ENCODE data around the gene PITX1. TPM values are rescaled to one million over a fixed set of nuclear protein-coding genes. Genes with fewer than 3 reads are reported as not detected.

The PITX1 gene
- total and polyA plus RNA-seq, 2 donors, result 0.05 to 0.46 TPM

GRCh38 chr5:135034236-135034962 lies 371 bp upstream of the PITX1 start:
- WGBS, result 4% methylated on average over 61 of the region's 65 CpGs
- H3K36me3 ChIP-seq (ENCODE audit: control insufficient read depth in 2 of 2, insufficient read depth in 2 of 2, low read length in 1 of 2), result no peaks in the 10 kb centered on the region
- DNase-seq (ENCODE audit: low read depth in 6 of 9, low spot score in 9 of 9), result peak in 3 of 9 donors; percentile 9 to 28 (median 21)
- peak overlapping the region in 1 of 2 donors; percentile 45 for H3K4me3 ChIP-seq (ENCODE audit: low read length in 2 of 2)
- peaks cover 0 to 5% of the 10 kb centered on the region in 2 donors for H3K9me3 ChIP-seq (ENCODE audit: control insufficient read depth in 2 of 2, insufficient read depth in 1 of 2, low read length in 1 of 2)
- H3K4me1 ChIP-seq (ENCODE audit: control insufficient read depth in 2 of 2, insufficient read depth in 2 of 2, low read length in 2 of 2), result peaks cover 6 to 9% of the 10 kb centered on the region in 2 donors
- H3K27me3 ChIP-seq (ENCODE audit: control insufficient read depth in 2 of 2, insufficient read depth in 1 of 2, low read length in 1 of 2), result peaks cover 92 to 97% of the 10 kb centered on the region in 2 donors
- no peak overlapping the region for H3K27ac ChIP-seq (ENCODE audit: low read depth in 1 of 2, low read length in 1 of 2)

GRCh38 chr5:135032999-135033861 lies 798 bp downstream of the PITX1 start:
- Histone ChIP-seq H3K9me3 (ENCODE audit: control insufficient read depth in 2 of 2, insufficient read depth in 1 of 2, low read length in 1 of 2) (peaks cover 0 to 9% of the 10 kb centered on the region in 2 donors), H3K27ac (ENCODE audit: low read depth in 1 of 2, low read length in 1 of 2) (no peak overlapping the region), H3K36me3 (ENCODE audit: control insufficient read depth in 2 of 2, insufficient read depth in 2 of 2, low read length in 1 of 2) (no peaks in the 10 kb centered on the region), H3K4me3 (ENCODE audit: low read length in 2 of 2) (peak overlapping the region in 1 of 2 donors; percentile 45), H3K27me3 (ENCODE audit: control insufficient read depth in 2 of 2, insufficient read depth in 1 of 2, low read length in 1 of 2) (peaks cover 91 to 97% of the 10 kb centered on the region in 2 donors), H3K4me1 (ENCODE audit: control insufficient read depth in 2 of 2, insufficient read depth in 2 of 2, low read length in 2 of 2) (peaks cover 6% of the 10 kb centered on the region in 2 donors)
- WGBS, result 3% methylated on average over 89 of the region's 89 CpGs
- peak in 1 of 9 donors; percentile 30 for DNase-seq (ENCODE audit: low read depth in 6 of 9, low spot score in 9 of 9)

GRCh38 chr5:135032695-135032998 lies 1.4 kb downstream of the PITX1 start:
- Histone ChIP-seq H3K27me3 (ENCODE audit: control insufficient read depth in 2 of 2, insufficient read depth in 1 of 2, low read length in 1 of 2) (peaks cover 91 to 97% of the 10 kb centered on the region in 2 donors), H3K36me3 (ENCODE audit: control insufficient read depth in 2 of 2, insufficient read depth in 2 of 2, low read length in 1 of 2) (no peaks in the 10 kb centered on the region), H3K4me1 (ENCODE audit: control insufficient read depth in 2 of 2, insufficient read depth in 2 of 2, low read length in 2 of 2) (peaks cover 6% of the 10 kb centered on the region in 2 donors), H3K4me3 (ENCODE audit: low read length in 2 of 2) (peak overlapping the region in 1 of 2 donors; percentile 45), H3K9me3 (ENCODE audit: control insufficient read depth in 2 of 2, insufficient read depth in 1 of 2, low read length in 1 of 2) (peaks cover 0 to 7% of the 10 kb centered on the region in 2 donors), H3K27ac (ENCODE audit: low read depth in 1 of 2, low read length in 1 of 2) (no peak overlapping the region)
- 5% methylated on average over 18 of the region's 18 CpGs for WGBS
- DNase-seq (ENCODE audit: low read depth in 6 of 9, low spot score in 9 of 9), result no peak

GRCh38 chr5:135031813-135032694 lies 2.0 kb downstream of the PITX1 start:
- Histone ChIP-seq H3K4me1 (ENCODE audit: control insufficient read depth in 2 of 2, insufficient read depth in 2 of 2, low read length in 2 of 2) (peaks cover 6% of the 10 kb centered on the region in 2 donors), H3K27me3 (ENCODE audit: control insufficient read depth in 2 of 2, insufficient read depth in 1 of 2, low read length in 1 of 2) (peaks cover 90 to 97% of the 10 kb centered on the region in 2 donors), H3K9me3 (ENCODE audit: control insufficient read depth in 2 of 2, insufficient read depth in 1 of 2, low read length in 1 of 2) (peaks cover 0 to 7% of the 10 kb centered on the region in 2 donors), H3K4me3 (ENCODE audit: low read length in 2 of 2) (no peak overlapping the region), H3K27ac (ENCODE audit: low read depth in 1 of 2, low read length in 1 of 2) (no peak overlapping the region), H3K36me3 (ENCODE audit: control insufficient read depth in 2 of 2, insufficient read depth in 2 of 2, low read length in 1 of 2) (no peaks in the 10 kb centered on the region)
- WGBS, result 15% methylated on average over 15 of the region's 15 CpGs
- DNase-seq (ENCODE audit: low read depth in 6 of 9, low spot score in 9 of 9), result no peak

GRCh38 chr5:135030956-135031812 lies 2.8 kb downstream of the PITX1 start:
- Histone ChIP-seq H3K36me3 (ENCODE audit: control insufficient read depth in 2 of 2, insufficient read depth in 2 of 2, low read length in 1 of 2) (no peaks in the 10 kb centered on the region), H3K27me3 (ENCODE audit: control insufficient read depth in 2 of 2, insufficient read depth in 1 of 2, low read length in 1 of 2) (peaks cover 90 to 97% of the 10 kb centered on the region in 2 donors), H3K27ac (ENCODE audit: low read depth in 1 of 2, low read length in 1 of 2) (no peak overlapping the region), H3K9me3 (ENCODE audit: control insufficient read depth in 2 of 2, insufficient read depth in 1 of 2, low read length in 1 of 2) (peaks cover 0 to 7% of the 10 kb centered on the region in 2 donors), H3K4me1 (ENCODE audit: control insufficient read depth in 2 of 2, insufficient read depth in 2 of 2, low read length in 2 of 2) (peaks cover 6% of the 10 kb centered on the region in 2 donors), H3K4me3 (ENCODE audit: low read length in 2 of 2) (peak overlapping the region in 1 of 2 donors; percentile 0)
- no peak for DNase-seq (ENCODE audit: low read depth in 6 of 9, low spot score in 9 of 9)
- WGBS, result 6% methylated on average over 57 of the region's 57 CpGs

GRCh38 chr5:135030123-135030955 lies 3.7 kb downstream of the PITX1 start:
- no peaks in the 10 kb centered on the region for H3K36me3 ChIP-seq (ENCODE audit: control insufficient read depth in 2 of 2, insufficient read depth in 2 of 2, low read length in 1 of 2)
- peak overlapping the region in 1 of 2 donors; percentile 0 for H3K4me3 ChIP-seq (ENCODE audit: low read length in 2 of 2)
- DNase-seq (ENCODE audit: low read depth in 6 of 9, low spot score in 9 of 9), result no peak
- peaks cover 90 to 97% of the 10 kb centered on the region in 2 donors for H3K27me3 ChIP-seq (ENCODE audit: control insufficient read depth in 2 of 2, insufficient read depth in 1 of 2, low read length in 1 of 2)
- peaks cover 0 to 7% of the 10 kb centered on the region in 2 donors for H3K9me3 ChIP-seq (ENCODE audit: control insufficient read depth in 2 of 2, insufficient read depth in 1 of 2, low read length in 1 of 2)
- H3K4me1 ChIP-seq (ENCODE audit: control insufficient read depth in 2 of 2, insufficient read depth in 2 of 2, low read length in 2 of 2), result peaks cover 6% of the 10 kb centered on the region in 2 donors
- WGBS, result 10% methylated on average over 13 of the region's 13 CpGs
- H3K27ac ChIP-seq (ENCODE audit: low read depth in 1 of 2, low read length in 1 of 2), result no peak overlapping the region

- 14% methylated on average over 15 of the region's 15 CpGs for WGBS
- DNase-seq (ENCODE audit: low read depth in 6 of 9, low spot score in 9 of 9), result no peak
- H3K27ac ChIP-seq (ENCODE audit: low read depth in 1 of 2, low read length in 1 of 2), result no peak overlapping the region
These were observed 4.4 kb downstream of the PITX1 start for GRCh38 chr5:135029477-135030122.

More at GRCh38 chr5:135029477-135030122, 4.4 kb downstream of the PITX1 start:
- Histone ChIP-seq H3K4me1 (ENCODE audit: control insufficient read depth in 2 of 2, insufficient read depth in 2 of 2, low read length in 2 of 2) (peaks cover 6% of the 10 kb centered on the region in 2 donors), H3K9me3 (ENCODE audit: control insufficient read depth in 2 of 2, insufficient read depth in 1 of 2, low read length in 1 of 2) (peaks cover 0 to 7% of the 10 kb centered on the region in 2 donors), H3K4me3 (ENCODE audit: low read length in 2 of 2) (no peak overlapping the region), H3K27me3 (ENCODE audit: control insufficient read depth in 2 of 2, insufficient read depth in 1 of 2, low read length in 1 of 2) (peaks cover 90 to 97% of the 10 kb centered on the region in 2 donors), H3K36me3 (ENCODE audit: control insufficient read depth in 2 of 2, insufficient read depth in 2 of 2, low read length in 1 of 2) (no peaks in the 10 kb centered on the region)

All from thymus (tissue), 11 donors.